Ascending aorta (tissue), 2 donors: ENCODE results near the gene SERPINE3. TPM values are rescaled to one million over a fixed set of nuclear protein-coding genes. Genes with fewer than 3 reads are reported as not detected.

ENCODE experiments used
- DNase-seq, 2 donors: peaks; one replicate each; pipeline ENCODE4 v3.0.0-alpha.2; 2019; ENCODE audit warnings: low spot score in 2 of 2
- H3K27ac ChIP-seq, 2 donors: fragments of 200-600 bp; sonication (generic); one replicate each; pipeline ENCODE4 v1.5.1; 2016 to 2017; ENCODE audit warnings: mild to moderate bottlenecking in 1 of 2
- H3K27me3 ChIP-seq: fragments of 200-600 bp; sonication (generic); one replicate; pipeline ENCODE4 v1.5.1; 2017
- H3K36me3 ChIP-seq, 2 donors: fragments of 200-600 bp; sonication (generic); one replicate each; pipeline ENCODE4 v1.5.1; 2016
- H3K4me1 ChIP-seq, 2 donors: fragments of 200-600 bp; sonication (generic); one replicate each; pipeline ENCODE4 v1.5.1; 2016 to 2017; ENCODE audit warnings: mild to moderate bottlenecking in 1 of 2
- H3K4me3 ChIP-seq, 2 donors: fragments of 200-600 bp; sonication (generic); one replicate each; pipeline ENCODE4 v1.5.1; 2016 to 2017; ENCODE audit warnings: mild to moderate bottlenecking in 1 of 2
- H3K9me3 ChIP-seq, 2 donors: fragments of 200-600 bp; sonication (generic); one replicate each; pipeline ENCODE4 v1.5.1; 2016
- CTCF ChIP-seq, 3 experiments: fragments of 200-600 bp in 2 of 3; fragments of 450-650 bp in 1 of 3; sonication (generic) in 2 of 3; IDR thresholded peaks; one replicate each; pipeline ENCODE4 v1.5.1; 2016 to 2019; ENCODE audit warnings: antibody characterized with exemption in 3 of 3, mild to moderate bottlenecking in 1 of 3, moderate library complexity in 1 of 3
- intact Hi-C: fragments of 100-400 bp; cut with DNase I; formaldehyde crosslinking; loops from one replicate; pipeline ENCODE4 v1.15.1; 2023
- total RNA-seq: library from RNA; depleted of rRNA; stranded (reverse); fragments of >200 nt; gene quantifications from one replicate; pipeline ENCODE4 v1.1.0, GENCODE V29; 2016

The SERPINE3 gene
- total RNA-seq, 1 donor from 2014 or later: not detected

DNA sequence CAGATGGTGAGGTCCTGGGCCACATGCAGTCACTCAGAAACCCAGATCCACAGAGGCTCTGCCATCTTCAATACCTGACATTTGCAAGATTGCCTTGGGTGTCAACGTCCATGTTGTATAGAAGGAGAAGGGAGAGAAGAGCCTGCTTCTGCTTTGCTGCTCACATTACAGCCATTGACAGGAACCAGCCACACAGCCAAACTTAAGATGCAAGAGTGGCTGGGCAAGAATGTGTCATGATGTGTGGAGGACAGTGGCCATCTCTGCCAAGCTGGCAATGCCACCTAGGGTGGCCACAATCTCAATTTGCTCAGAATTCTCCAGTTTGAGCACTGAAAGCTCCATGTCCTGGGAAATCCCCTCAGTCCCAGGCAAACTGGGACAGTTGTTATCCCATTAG, 25.9 kb upstream of the SERPINE3 start:
- H3K27ac ChIP-seq: no peak overlapping the region
- intact Hi-C loops: no loop called here
- H3K4me3 ChIP-seq: no peak overlapping the region
- H3K4me1 ChIP-seq: peaks cover 0 to 2% of the 10 kb centered on the region in 2 donors
- H3K27me3 ChIP-seq: no peaks in the 10 kb centered on the region
- no peak for DNase-seq
- H3K9me3 ChIP-seq: no peaks in the 10 kb centered on the region
- H3K36me3 ChIP-seq: no peaks in the 10 kb centered on the region
- no peak for TF ChIP-seq CTCF (IDR thresholded peaks at IDR 0.05)

- no peaks in the 10 kb centered on the region for H3K27me3 ChIP-seq
- TF ChIP-seq CTCF (IDR thresholded peaks at IDR 0.05): no peak
- intact Hi-C loops: no loop called here
Measured at GRCh38 chr13:51317262-51317661, 22.2 kb upstream of the SERPINE3 start.

GRCh38 chr13:51318015-51318414, 21.5 kb upstream of the SERPINE3 start:
- no peak for DNase-seq

More at GRCh38 chr13:51317262-51317661, 22.2 kb upstream of the SERPINE3 start:
- no peak overlapping the region for H3K27ac ChIP-seq
- H3K9me3 ChIP-seq: no peaks in the 10 kb centered on the region
- no peak overlapping the region for H3K4me3 ChIP-seq
- H3K4me1 ChIP-seq: peaks cover 0 to 8% of the 10 kb centered on the region in 2 donors
- H3K36me3 ChIP-seq: no peaks in the 10 kb centered on the region
- DNase-seq: no peak

DNA sequence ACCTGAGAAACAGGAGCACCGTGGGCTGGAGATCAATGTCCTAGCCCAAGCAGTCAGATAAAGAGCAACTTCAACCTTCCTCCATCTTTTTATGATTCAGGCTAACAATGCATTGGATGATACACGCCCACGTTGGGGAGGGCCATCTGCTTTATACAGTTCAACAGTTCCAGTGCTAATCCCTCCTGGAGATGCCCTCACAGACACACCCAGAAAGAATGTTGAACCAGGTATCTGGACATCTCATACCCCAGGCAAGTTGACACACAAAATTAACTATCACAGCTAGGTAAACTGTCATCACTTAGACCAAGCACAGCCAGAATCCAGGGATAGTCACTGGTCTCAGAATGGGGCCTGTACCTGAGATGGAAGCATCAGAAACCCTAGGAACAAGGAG, 20.6 kb upstream of the SERPINE3 start:
- intact Hi-C loops: no loop called here
- H3K36me3 ChIP-seq: no peaks in the 10 kb centered on the region
- H3K9me3 ChIP-seq: no peaks in the 10 kb centered on the region
- H3K27me3 ChIP-seq: no peaks in the 10 kb centered on the region
- H3K27ac ChIP-seq: no peak overlapping the region
- peaks cover 0 to 8% of the 10 kb centered on the region in 2 donors for H3K4me1 ChIP-seq
- no peak for TF ChIP-seq CTCF (IDR thresholded peaks at IDR 0.05)
- no peak for DNase-seq
- no peak overlapping the region for H3K4me3 ChIP-seq

More at GRCh38 chr13:51318015-51318414, 21.5 kb upstream of the SERPINE3 start:
- no peaks in the 10 kb centered on the region for H3K36me3 ChIP-seq
- no peak overlapping the region for H3K4me3 ChIP-seq
- intact Hi-C loops: no loop called here
- no peak for TF ChIP-seq CTCF (IDR thresholded peaks at IDR 0.05)
- H3K9me3 ChIP-seq: no peaks in the 10 kb centered on the region
- H3K27me3 ChIP-seq: no peaks in the 10 kb centered on the region
- H3K4me1 ChIP-seq: peaks cover 0 to 8% of the 10 kb centered on the region in 2 donors
- H3K27ac ChIP-seq: no peak overlapping the region

DNA sequence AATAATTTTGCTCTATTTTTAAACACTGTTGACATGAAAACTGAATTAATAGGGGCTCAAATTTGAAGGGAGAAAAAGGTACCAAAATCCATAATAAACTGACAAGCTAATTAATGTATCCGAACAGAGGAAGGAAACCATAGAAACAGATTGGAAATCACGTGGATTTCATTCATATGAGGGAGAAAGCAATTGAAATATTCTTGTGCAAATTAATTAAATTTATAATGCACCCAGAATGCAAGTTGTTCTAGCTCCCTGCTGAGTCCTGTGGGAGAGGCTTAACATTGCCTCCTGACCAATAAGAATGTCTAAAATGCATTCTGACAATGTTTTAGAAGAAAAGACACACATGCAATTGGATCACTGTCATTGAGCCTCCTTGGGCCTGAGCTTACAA, 17.7 kb upstream of the SERPINE3 start:
- no peak overlapping the region for H3K27ac ChIP-seq
- TF ChIP-seq CTCF (IDR thresholded peaks at IDR 0.05): no peak
- H3K4me3 ChIP-seq: no peak overlapping the region
- DNase-seq: no peak
- H3K36me3 ChIP-seq: no peaks in the 10 kb centered on the region
- intact Hi-C loops: no loop called here
- no peaks in the 10 kb centered on the region for H3K27me3 ChIP-seq
- H3K4me1 ChIP-seq: peaks cover 0 to 6% of the 10 kb centered on the region in 2 donors
- H3K9me3 ChIP-seq: no peaks in the 10 kb centered on the region

DNA sequence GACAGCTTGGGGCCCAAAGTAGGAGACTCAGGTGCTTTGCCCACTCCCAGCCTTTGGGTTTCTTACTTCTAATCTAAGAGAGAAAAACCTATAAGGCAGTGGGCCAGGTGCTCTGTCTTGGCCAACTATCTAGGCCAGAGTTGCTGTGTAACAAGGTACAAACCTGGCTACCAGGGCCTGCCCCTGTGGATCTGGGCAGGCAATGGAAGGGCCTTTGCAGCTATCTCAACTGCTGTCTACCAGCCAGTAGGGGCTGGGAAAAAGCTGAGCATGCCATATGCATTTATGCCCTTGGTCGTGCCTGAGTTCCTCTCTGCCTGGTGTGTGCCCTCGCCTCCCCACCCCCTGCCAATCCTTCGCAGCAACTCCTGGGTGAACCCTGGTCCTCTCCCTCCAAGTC, 16.7 kb upstream of the SERPINE3 start:
- no peaks in the 10 kb centered on the region for H3K27me3 ChIP-seq
- TF ChIP-seq CTCF (IDR thresholded peaks at IDR 0.05): no peak
- no peaks in the 10 kb centered on the region for H3K9me3 ChIP-seq
- intact Hi-C loops: no loop called here
- no peak overlapping the region for H3K4me3 ChIP-seq
- DNase-seq: no peak
- no peaks in the 10 kb centered on the region for H3K36me3 ChIP-seq
- H3K27ac ChIP-seq: no peak overlapping the region
- H3K4me1 ChIP-seq: peaks cover 0 to 6% of the 10 kb centered on the region in 2 donors
